Measurements from ENCODE around the gene TRH. TPM values are rescaled to one million over a fixed set of nuclear protein-coding genes. Genes with fewer than 3 reads are reported as not detected.
"Not testable (repeated sequence)": the region's sequence is repeated elsewhere in the genome, so short reads cannot be mapped to it uniquely, and the experiment has no call there.

Gene TRH
- total RNA-seq, 1 donor from 2014 or later, result not detected

- not testable (repeated sequence) for H3K27ac Mint-ChIP-seq (ENCODE audit: unreplicated experiment); H3K9me3 Mint-ChIP-seq (ENCODE audit: low read depth); DNase-seq (ENCODE audit: low spot score); H3K4me1 Mint-ChIP-seq (ENCODE audit: low read depth); H3K36me3 Mint-ChIP-seq (ENCODE audit: low read depth)
- peak; percentile 79 for TF ChIP-seq CTCF (IDR thresholded peaks at IDR 0.05)
- peaks cover 38% of the 10 kb centered on the region for H3K27me3 Mint-ChIP-seq (ENCODE audit: low read depth)
- H3K4me3 Mint-ChIP-seq (ENCODE audit: unreplicated experiment), result peak overlapping the region; percentile 62
Measured at GRCh38 chr3:130002666-130003598, 28.4 kb downstream of the TRH start.

GRCh38 chr3:130010556-130010955, 36.0 kb downstream of the TRH start:
- DNase-seq (ENCODE audit: low spot score), result no peak
- Mint-ChIP-seq H3K4me3 (ENCODE audit: unreplicated experiment) (no peak overlapping the region), H3K4me1 (ENCODE audit: low read depth) (no peaks in the 10 kb centered on the region), H3K27ac (ENCODE audit: unreplicated experiment) (no peak overlapping the region), H3K36me3 (ENCODE audit: low read depth) (no peaks in the 10 kb centered on the region), H3K9me3 (ENCODE audit: low read depth) (no peaks in the 10 kb centered on the region), H3K27me3 (ENCODE audit: low read depth) (peaks cover 37% of the 10 kb centered on the region)
- TF ChIP-seq CTCF (IDR thresholded peaks at IDR 0.05), result no peak

- H3K36me3 Mint-ChIP-seq (ENCODE audit: low read depth); H3K4me3 Mint-ChIP-seq (ENCODE audit: unreplicated experiment); H3K27ac Mint-ChIP-seq (ENCODE audit: unreplicated experiment); DNase-seq (ENCODE audit: low spot score); H3K4me1 Mint-ChIP-seq (ENCODE audit: low read depth); H3K9me3 Mint-ChIP-seq (ENCODE audit: low read depth): not testable (repeated sequence)
- H3K27me3 Mint-ChIP-seq (ENCODE audit: low read depth), result peaks cover 37% of the 10 kb centered on the region
Measured at GRCh38 chr3:130012108-130012507, 37.6 kb downstream of the TRH start.

- H3K27me3 Mint-ChIP-seq (ENCODE audit: low read depth), result peaks cover 33% of the 10 kb centered on the region
- not testable (repeated sequence) for H3K4me3 Mint-ChIP-seq (ENCODE audit: unreplicated experiment); H3K9me3 Mint-ChIP-seq (ENCODE audit: low read depth); H3K36me3 Mint-ChIP-seq (ENCODE audit: low read depth); DNase-seq (ENCODE audit: low spot score); H3K27ac Mint-ChIP-seq (ENCODE audit: unreplicated experiment); H3K4me1 Mint-ChIP-seq (ENCODE audit: low read depth)
Measured at GRCh38 chr3:130013246-130013645, 38.7 kb downstream of the TRH start.

- no peak overlapping the region for H3K4me3 Mint-ChIP-seq (ENCODE audit: unreplicated experiment)
- H3K36me3 Mint-ChIP-seq (ENCODE audit: low read depth), result no peaks in the 10 kb centered on the region
- TF ChIP-seq CTCF (IDR thresholded peaks at IDR 0.05), result no peak
- peaks cover 24% of the 10 kb centered on the region for H3K27me3 Mint-ChIP-seq (ENCODE audit: low read depth)
- H3K4me1 Mint-ChIP-seq (ENCODE audit: low read depth), result no peaks in the 10 kb centered on the region
- H3K9me3 Mint-ChIP-seq (ENCODE audit: low read depth), result no peaks in the 10 kb centered on the region
- no peak for DNase-seq (ENCODE audit: low spot score)
- no peak overlapping the region for H3K27ac Mint-ChIP-seq (ENCODE audit: unreplicated experiment)
Measured at GRCh38 chr3:130014526-130014925, 40.0 kb downstream of the TRH start.

GRCh38 chr3:130017661-130018060, 43.1 kb downstream of the TRH start:
- not testable (repeated sequence) for H3K27ac Mint-ChIP-seq (ENCODE audit: unreplicated experiment); H3K4me3 Mint-ChIP-seq (ENCODE audit: unreplicated experiment); H3K9me3 Mint-ChIP-seq (ENCODE audit: low read depth); H3K36me3 Mint-ChIP-seq (ENCODE audit: low read depth); DNase-seq (ENCODE audit: low spot score); H3K4me1 Mint-ChIP-seq (ENCODE audit: low read depth)
- H3K27me3 Mint-ChIP-seq (ENCODE audit: low read depth), result peaks cover 35% of the 10 kb centered on the region

GRCh38 chr3:130026146-130026829, 51.8 kb downstream of the TRH start:
- peaks cover 16% of the 10 kb centered on the region for H3K27me3 Mint-ChIP-seq (ENCODE audit: low read depth)
- not testable (repeated sequence) for DNase-seq (ENCODE audit: low spot score); H3K36me3 Mint-ChIP-seq (ENCODE audit: low read depth); H3K9me3 Mint-ChIP-seq (ENCODE audit: low read depth); H3K4me3 Mint-ChIP-seq (ENCODE audit: unreplicated experiment); H3K4me1 Mint-ChIP-seq (ENCODE audit: low read depth); H3K27ac Mint-ChIP-seq (ENCODE audit: unreplicated experiment)

GRCh38 chr3:130027437-130027836, 52.9 kb downstream of the TRH start:
- H3K4me3 Mint-ChIP-seq (ENCODE audit: unreplicated experiment); DNase-seq (ENCODE audit: low spot score); H3K27ac Mint-ChIP-seq (ENCODE audit: unreplicated experiment); H3K36me3 Mint-ChIP-seq (ENCODE audit: low read depth); H3K9me3 Mint-ChIP-seq (ENCODE audit: low read depth); H3K27me3 Mint-ChIP-seq (ENCODE audit: low read depth); H3K4me1 Mint-ChIP-seq (ENCODE audit: low read depth): not testable (repeated sequence)
